ENCODE data around the gene MTRR.
"Not testable (repeated sequence)": the region's sequence is repeated elsewhere in the genome, so short reads cannot be mapped to it uniquely, and the experiment has no call there.

MTRR gene

DNA sequence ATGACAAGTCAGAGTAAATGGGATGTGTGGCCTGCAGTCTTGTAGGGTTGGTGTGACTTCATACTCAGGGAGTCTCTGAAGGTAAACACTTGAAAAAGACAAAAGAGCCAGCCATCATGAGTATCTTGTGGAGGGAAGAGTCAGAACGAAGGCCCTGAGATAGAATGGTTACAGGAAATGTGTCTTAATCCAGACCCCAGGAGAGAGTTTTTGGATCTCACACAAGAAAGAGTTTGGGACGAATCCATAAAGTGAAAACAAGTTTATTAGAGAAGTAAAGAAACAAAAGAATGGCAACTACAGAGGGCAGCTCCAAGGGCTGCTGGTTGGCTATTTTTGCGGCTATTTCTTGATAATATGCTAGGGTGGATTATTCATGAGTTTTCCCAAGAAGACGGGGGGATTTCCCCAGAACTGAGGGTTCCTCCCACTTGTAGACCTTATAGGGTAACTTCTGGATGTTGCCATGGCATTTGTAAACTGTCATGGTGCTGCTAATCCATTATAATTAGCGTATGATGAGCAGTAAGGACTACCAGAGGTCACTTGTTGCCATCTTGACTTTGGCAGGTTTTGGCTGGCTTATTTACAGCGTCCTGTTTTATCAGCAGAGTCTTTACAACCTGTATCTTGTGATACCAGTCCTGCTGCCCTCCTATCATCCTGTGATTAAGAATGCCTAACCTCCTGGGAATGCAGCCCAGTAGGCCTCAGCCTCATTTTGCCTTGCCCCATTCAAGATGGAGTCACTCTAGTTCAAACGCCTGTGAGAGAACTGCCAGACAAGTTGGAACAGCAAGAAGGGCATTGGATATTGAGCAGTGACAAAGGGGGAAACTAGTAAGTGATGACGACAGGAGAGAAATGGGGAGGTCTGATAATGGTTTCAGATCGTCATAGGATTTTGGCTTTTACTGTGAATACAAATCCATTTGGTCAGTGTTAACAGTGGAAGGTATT, 34.0 kb downstream of the MTRR start:
- DNase-seq = no peak

DNA sequence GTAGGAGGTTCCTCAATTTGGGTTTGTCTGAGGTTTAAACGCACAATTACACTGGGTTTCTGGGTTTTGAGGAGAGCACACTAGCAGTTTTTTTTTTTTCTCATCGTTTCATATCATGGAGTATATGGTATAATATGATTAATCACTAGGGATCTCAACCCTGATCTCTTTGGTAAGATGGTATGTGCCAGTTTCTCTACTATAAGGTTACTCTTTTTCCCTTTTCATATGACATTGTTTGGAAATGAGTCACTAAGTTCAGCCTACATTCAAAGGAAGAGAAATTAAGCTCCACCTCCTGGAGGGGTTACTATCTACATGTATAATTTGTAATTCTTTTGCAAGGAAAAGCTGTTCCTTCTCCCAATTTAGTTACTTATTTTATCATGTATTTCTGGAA, 35.2 kb downstream of the MTRR start:
- DNase-seq = no peak

DNA sequence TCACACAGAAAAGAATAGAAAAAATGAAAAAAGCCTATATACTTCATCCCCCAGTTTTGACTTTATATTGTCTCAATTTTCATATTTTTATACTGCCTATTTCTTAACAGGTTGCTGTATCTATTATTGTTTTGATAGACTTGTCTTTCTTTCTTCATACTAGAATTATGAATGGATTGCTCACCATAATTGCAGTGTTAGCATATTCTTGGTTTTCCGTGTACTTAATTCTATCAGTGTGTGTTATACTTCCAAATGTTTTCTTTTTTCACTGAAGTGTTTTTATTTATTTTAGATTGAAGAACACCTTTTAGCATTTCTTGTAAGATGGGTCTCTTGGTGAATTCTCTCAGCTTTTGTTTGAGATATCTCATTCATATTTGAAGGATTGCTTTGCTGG, 38.7 kb downstream of the MTRR start:
- no peak for DNase-seq

DNA sequence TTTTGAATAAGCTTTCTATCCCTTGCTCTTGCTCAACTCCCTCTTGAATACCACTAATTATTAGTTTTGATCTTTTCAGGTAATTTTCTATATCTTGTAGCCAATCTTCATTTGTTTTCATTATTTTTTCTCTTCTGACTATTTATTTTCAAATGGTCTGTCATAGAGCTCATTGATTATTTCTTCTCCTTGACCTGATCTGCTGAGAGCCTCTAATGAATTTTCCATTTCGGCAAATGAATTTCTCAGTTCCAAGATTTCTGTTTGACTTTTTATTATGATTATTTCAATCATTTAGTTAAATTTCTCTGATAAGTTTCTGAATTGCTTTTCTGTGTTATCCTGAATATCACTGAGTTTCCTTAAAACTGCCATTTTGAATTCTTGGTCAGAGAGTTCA, 39.4 kb downstream of the MTRR start:
- DNase-seq = no peak

DNA sequence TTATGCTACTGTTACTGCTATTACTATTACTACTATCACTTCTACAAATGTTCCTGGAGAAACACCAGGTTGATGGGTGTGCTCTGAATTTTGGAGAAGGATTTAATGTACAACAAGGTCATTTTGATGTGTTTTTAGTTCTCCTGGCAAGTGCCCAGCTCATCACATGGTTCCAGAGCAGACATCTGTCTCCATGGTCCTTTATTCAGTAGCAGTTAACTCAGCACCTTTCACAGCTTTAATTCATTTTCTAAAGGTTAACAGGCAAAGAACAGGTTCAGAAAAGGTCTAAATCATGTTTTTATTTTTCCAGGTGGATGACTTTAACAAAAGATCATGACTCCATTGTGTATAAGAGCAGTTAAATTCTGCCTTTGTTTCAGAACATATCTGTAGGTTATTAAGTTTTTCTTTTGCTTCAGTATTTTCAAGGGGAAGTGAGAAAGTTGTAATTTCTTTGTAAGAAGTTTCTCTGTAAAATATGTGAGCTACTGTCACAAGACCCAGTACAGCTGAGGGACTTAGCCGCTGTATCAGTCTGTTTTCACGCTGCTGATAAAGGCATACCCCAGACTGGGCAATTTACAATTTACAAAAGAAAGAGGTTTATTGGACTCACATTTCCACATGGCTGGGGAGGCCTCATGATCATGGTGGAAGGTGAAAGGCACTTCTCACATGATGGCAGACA, 41.9 kb downstream of the MTRR start:
- no peak for DNase-seq

DNA sequence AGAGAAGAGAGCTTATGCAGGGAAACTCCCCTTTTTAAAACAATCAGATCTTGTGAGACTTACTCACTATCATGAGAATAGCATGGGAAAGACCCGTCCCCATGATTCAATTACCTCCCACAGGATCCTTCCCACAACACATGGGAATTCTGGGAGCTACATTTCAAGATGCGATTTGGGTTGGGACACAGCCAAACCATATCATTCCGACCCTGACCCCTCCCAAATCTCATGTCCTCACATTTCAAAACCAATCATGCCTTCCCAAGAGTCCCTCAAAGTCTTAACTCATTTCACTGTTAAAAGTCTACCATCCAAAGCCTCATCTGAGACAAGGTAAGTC, 42.5 kb downstream of the MTRR start:
- not testable (repeated sequence) for DNase-seq

DNA sequence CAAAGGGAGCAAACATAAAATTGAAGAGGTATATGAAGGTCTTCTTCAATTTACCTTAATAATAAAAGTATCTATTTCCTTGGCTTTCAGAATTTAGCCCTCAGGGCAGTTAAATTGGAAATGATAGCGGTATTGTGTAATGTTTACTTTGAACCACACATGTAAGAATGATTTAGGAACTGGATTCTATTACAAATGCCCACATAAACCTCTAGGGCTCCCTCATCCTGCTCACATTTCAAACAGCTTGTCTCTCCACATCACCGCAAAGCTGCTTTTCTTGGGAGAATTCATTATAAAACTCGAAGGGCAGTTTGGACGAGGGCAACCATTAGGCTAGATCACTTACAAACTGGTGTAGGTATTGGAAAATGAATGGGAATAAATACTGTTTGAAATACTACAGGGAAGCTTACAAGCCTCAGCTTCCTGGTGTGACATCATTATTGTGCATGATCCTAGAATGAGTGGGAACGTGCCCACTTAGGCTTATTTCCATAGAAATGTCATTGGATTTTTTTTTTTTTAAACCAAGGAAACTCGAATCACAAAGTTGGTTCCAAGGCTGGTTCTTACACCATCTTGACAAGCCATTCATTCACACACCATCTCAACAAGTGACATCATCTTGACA, 47.3 kb downstream of the MTRR start:
- DNase-seq = no peak

DNA sequence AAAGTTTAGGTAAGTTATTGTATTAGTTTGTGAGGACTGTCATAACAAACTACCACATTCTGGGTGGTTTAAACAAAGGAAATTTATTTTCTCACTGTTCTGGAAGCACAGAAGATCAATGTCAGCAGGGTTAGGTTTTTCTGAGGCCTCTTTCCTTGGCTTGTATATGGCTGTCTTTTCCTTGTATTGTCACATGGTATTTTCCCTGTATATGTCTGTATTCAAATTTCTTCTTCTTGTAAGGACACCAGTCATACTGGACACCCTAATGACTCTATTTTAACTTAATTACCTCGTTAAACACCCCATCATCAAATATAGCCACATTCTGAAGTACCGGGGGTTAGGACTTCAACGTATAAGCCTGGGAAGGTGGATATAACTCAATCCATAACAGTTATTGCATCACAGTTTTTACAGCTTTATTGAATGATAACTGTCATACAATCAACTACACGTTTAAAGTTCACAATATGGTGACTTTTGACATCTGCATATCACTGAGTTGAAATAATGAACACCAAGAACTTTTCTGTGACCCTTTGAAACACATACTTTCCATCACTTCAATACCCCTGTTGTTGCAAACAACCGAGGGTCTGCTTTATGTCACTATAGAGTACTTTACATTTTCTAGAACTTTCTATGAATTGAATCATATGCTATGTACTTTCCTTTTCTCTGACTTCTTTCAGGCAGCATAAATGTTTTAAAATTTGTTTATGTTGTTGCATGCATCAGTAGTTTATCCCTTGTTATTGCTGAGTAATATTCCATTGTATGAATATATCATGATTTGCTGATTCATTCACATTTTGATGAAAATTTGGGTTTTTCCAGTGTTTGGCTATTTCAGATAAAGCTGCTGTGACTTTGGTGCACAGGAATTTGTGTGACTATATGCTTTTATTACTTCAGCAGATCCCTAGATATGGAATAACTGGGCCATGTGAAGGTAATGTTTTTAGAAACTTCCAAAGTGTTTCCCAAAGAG, 48.5 kb downstream of the MTRR start:
- DNase-seq = no peak

DNA sequence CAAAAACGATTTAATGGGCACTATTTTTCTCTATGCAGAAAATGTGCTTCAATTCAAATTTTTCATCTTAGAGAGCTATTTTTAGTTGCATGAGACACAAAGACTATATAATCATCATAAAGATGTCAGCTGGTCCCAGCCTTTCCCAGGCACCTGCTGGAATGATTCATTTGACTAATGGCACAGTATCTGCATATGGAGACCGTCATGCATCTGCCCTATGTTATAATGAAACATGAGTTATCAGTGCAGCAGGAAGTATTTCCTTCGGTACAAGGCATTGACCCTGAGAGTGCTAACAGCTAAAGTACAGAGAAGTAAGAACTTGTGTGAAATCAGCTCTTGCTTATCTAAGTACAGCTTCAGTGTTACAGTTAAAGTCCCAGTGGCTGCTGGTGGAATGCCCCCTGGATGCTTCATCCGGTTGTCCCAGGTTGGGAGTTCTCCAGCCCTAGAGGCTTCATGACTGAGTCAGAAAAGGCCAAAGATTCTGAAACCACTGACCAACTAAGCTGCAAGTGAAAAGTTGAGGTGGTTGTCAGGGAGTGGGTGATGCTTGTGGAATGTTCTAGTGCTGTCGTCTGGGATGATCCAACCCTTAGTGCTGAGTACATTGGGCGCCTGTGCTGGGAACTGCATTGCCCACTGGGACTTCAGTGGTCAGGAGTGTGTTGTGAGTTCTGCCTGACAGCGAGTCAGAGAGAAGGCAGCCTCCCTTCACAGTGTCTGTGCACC, 57.2 kb downstream of the MTRR start:
- DNase-seq = no peak

DNA sequence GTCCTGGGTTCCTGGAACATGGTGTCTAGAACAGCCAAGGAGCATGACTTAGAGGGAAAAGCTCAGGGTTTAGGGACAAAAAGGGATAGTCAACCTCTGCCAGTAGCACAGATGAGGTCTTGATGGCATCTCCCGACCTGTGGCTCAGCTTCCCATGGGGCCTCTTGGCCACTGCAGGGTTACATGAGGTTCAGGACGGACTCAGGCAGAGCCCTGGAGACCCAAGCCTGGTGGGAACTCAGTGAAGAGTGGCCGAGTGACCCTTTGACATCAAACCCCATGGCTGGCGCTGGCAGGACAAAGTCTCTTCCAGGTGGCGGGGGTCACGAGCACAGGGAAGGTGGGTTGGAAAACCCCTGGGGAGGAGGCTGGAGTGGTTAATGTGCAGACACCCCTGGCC, 57.8 kb downstream of the MTRR start:
- DNase-seq = no peak

DNA sequence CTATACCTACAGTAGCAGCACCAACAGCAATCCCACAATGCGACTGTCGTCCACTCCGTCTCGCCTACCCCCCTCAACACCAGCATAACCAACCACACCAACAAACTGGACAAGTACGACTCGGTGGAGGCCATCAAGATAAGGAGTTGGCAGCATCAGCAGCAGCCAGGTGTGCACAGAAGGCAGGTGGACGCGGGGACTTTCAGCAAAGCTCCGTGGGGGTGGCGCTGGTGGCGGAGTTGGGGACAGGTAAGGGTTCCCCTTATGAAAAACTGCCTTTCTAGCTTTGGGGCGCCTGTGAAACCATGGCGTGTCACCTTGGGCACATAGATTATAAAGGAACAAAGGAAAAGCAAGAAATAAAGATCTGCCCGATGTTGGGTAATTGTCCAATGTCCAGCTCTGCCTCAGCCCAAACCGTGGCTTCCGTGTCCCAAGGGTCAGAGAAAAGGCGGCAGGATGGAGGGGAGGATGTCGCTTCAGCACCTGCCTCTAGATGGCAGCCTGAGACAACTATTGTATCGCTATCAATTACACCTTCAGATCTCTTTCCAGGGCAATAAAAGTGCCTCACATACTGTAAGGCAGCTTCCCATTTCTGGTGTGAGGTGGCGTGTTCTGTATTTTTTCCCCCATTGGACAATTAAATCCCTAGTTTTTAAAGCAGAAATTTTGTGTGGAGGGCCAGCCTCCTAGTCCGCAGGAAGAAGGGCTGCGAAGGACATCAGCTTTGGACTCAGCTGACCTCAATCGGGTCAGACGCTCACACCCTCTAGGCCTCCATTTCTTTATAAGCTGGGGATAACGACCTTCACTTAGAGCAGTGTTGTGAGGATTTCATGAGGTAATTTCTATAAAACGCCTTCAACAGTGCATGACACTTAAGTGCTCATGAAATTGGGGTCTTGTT, 58.8 kb downstream of the MTRR start:
- DNase-seq = no peak

DNA sequence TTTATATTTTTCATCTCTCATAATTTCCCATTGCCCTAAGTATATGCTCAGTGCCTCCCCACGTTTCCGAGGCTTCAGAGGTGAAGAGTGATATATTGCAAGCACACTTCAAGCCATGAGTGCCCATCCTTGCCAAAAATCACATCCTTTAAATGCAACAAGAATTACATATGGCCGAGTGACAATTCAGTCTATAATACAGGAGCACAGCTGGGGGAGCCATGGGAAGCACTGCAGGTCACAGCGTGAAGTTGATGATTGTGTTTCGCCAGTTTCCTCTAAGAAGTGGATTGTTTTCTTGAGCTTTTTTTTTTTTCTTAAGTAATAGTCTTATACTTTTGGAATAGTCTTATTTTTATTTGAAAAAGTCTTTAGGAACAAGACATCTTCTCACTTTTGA, 61.1 kb downstream of the MTRR start:
- no peak for DNase-seq

DNA sequence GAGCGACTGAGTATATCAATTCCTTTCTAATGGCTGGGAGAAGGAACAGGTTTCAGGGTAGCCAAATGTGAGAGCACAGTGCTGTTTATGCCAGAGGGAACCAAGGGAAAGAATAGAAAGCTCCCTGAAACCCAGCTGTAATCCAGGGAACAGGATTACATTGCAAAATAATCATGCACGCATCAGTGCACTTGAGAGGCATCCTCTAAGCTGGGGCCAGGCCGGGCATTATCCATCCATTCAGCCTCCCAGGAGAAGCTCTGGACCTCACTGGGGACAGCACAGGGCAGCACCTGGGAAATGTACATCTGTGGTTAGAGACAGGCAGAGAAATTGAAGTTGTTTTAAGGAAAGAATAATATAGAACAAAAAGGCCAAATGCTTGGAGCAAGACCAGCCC, 72.7 kb downstream of the MTRR start:
- no peak for DNase-seq

DNA sequence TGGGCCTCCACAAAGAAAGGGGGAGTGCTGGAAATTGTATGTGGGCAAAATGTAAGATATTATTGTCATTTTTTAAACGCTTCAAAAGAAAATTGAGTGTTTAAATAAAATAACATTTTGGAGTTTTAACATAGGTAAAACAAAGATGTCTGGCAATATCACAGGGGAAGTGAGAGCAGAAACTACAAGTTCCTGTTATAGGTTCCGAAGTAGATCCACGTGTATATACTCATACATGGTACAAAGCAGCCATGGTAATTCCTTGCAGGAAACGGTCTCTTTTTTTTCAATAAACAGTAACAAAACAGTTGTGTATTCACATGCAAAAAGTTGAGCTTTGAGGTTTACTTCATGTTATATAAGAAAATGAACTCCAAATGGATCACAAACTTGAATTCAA, 78.4 kb downstream of the MTRR start:
- no peak for DNase-seq

All from activated CD8-positive, alpha-beta memory T cell treated with anti-CD3 and anti-CD28 coated beads for 24 hours (primary cell).